Measurements from ENCODE around the gene LRP1B.

DNA sequence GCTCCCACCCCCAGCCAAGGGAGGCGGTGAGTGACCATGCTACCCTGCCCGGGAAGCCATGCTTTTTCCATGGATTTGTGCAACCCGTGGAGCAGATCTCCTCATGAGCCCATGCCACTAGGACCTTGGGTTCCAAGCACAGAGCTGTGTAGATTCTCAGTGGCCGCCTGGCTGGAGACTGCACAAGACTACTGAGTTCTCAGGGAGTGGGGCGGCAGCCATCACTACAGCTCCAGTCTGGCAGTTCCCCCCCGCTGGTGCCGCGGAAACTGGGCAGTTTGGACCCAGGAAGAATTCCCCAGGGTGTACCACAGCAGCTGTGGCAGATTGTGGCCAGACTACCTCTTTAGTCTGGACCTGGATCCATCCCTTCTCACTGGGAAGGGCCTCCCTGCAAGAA is 470.6 kb downstream of the LRP1B start:
- TF ChIP-seq, protein P1, sequence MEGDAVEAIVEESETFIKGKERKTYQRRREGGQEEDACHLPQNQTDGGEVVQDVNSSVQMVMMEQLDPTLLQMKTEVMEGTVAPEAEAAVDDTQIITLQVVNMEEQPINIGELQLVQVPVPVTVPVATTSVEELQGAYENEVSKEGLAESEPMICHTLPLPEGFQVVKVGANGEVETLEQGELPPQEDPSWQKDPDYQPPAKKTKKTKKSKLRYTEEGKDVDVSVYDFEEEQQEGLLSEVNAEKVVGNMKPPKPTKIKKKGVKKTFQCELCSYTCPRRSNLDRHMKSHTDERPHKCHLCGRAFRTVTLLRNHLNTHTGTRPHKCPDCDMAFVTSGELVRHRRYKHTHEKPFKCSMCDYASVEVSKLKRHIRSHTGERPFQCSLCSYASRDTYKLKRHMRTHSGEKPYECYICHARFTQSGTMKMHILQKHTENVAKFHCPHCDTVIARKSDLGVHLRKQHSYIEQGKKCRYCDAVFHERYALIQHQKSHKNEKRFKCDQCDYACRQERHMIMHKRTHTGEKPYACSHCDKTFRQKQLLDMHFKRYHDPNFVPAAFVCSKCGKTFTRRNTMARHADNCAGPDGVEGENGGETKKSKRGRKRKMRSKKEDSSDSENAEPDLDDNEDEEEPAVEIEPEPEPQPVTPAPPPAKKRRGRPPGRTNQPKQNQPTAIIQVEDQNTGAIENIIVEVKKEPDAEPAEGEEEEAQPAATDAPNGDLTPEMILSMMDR (IDR thresholded peaks at IDR 0.05; ENCODE audit: low read length): no peak
- TF ChIP-seq EZH2 (IDR thresholded peaks at IDR 0.05; ENCODE audit: borderline replicate concordance, low read length): no peak
